CD4-positive, alpha-beta memory T cell (primary cell): ENCODE measurements around the gene PHF21A. TPM values are rescaled to one million over a fixed set of nuclear protein-coding genes. Genes with fewer than 3 reads are reported as not detected.

Experiments used
- CTCF ChIA-PET: fragments of 350-600 bp; sonication (Branson Sonifier 250); formaldehyde crosslinking; loops from one replicate; lab custom pipeline; 2021; ENCODE audit warnings: inconsistent platforms; ENCODE audit not compliant: partially characterized antibody; lab: Charles Lee
- POLR2A ChIA-PET: fragments of 350-600 bp; sonication (Branson Sonifier 250); formaldehyde crosslinking; loops from one replicate; lab custom pipeline; 2021; ENCODE audit not compliant: partially characterized antibody; lab: Charles Lee
- DNase-seq, 5 donors: peaks; one replicate each; pipeline versions ENCODE4 v3.0.0 to v3.0.0-alpha.2; 2020 to 2022; ENCODE audit warnings: mixed read lengths in 1 of 5
- H3K27ac ChIP-seq: one replicate; pipeline ENCODE4 v1.7.0; 2013; ENCODE audit warnings: low read depth, low read length
- H3K27me3 ChIP-seq: 2 replicates; pipeline ENCODE4 v1.7.0; 2013; ENCODE audit warnings: mild to moderate bottlenecking, low read length, moderate library complexity; ENCODE audit not compliant: insufficient read depth
- H3K36me3 ChIP-seq: 2 replicates; pipeline ENCODE4 v1.7.0; 2013; ENCODE audit warnings: mild to moderate bottlenecking, low read length, moderate library complexity; ENCODE audit not compliant: insufficient read depth
- H3K4me1 ChIP-seq: 2 replicates; pipeline ENCODE4 v1.7.0; 2013; ENCODE audit warnings: mild to moderate bottlenecking, low read length, moderate library complexity; ENCODE audit not compliant: insufficient read depth
- H3K4me3 ChIP-seq, 2 donors: one replicate each; pipeline ENCODE4 v1.7.0; 2013; ENCODE audit warnings: low read length in 2 of 2, mild to moderate bottlenecking in 1 of 2
- H3K9me3 ChIP-seq, 2 donors: one replicate each; pipeline ENCODE4 v1.7.0; 2013; ENCODE audit warnings: low read length in 2 of 2, control low read depth in 1 of 2; ENCODE audit not compliant: control insufficient read depth in 1 of 2
- H3K27ac Mint-ChIP-seq, 7 donors: one replicate each; pipeline ENCODE4 v1.8.0; 2020 to 2021; ENCODE audit warnings: mixed read lengths in 7 of 7, mild to moderate bottlenecking in 6 of 7, inconsistent platforms in 3 of 7, moderate library complexity in 3 of 7
- H3K27me3 Mint-ChIP-seq, 2 donors: one replicate each; pipeline ENCODE4 v1.8.0; 2020 to 2021; ENCODE audit warnings: mixed read lengths in 2 of 2
- H3K36me3 Mint-ChIP-seq, 2 donors: one replicate each; pipeline ENCODE4 v1.8.0; 2020 to 2021; ENCODE audit warnings: mixed read lengths in 2 of 2, inconsistent platforms in 1 of 2, mild to moderate bottlenecking in 1 of 2
- H3K4me1 Mint-ChIP-seq, 4 donors: one replicate each; pipeline ENCODE4 v1.8.0; 2020 to 2021; ENCODE audit warnings: mixed read lengths in 4 of 4, mild to moderate bottlenecking in 1 of 4
- H3K4me3 Mint-ChIP-seq, 8 donors: one replicate each; pipeline ENCODE4 v1.8.0; 2020 to 2021; ENCODE audit warnings: mixed read lengths in 8 of 8, mild to moderate bottlenecking in 7 of 8, moderate library complexity in 6 of 8, inconsistent platforms in 3 of 8
- H3K9me3 Mint-ChIP-seq, 8 donors: one replicate each; pipeline ENCODE4 v1.8.0; 2020 to 2021; ENCODE audit warnings: mixed read lengths in 8 of 8, mild to moderate bottlenecking in 5 of 8, inconsistent platforms in 3 of 8, moderate library complexity in 1 of 8
- intact Hi-C: fragments of 100-400 bp; cut with micrococcal nuclease; formaldehyde crosslinking; loops from one replicate; pipeline ENCODE4 v1.15.1; 2023
- polyA plus RNA-seq, 2 donors: library from polyadenylated mRNA; unstranded; fragments of 300-500 nt; fragmentation: Illumina TruSeq; gene quantifications; one replicate each; pipeline ENCODE4 v1.2.3, GENCODE V29; 2021
- total RNA-seq, 2 experiments: library from RNA; stranded (reverse); gene quantifications; one replicate each; pipeline ENCODE4 v1.2.3, GENCODE V29; 2021

The PHF21A gene
- total and polyA plus RNA-seq, 4 experiments from 2014 or later, result 3.7 to 68.4 (median 42.9) TPM

- POLR2A ChIA-PET, result interaction anchor here (0.6 to 6.2 kb wide), 5 partner anchors 9 to 108 kb away, joined by 3 to 77 read pairs (median 4); partner anchors contain the start of gene PEX16
- peaks cover 12 to 23% of the 10 kb centered on the region in 2 donors for H3K36me3 Mint-ChIP-seq
These were observed 191.0 kb downstream of the PHF21A start for GRCh38 chr11:45930031-45930794.

GRCh38 chr11:45929486-45930030 lies 191.7 kb downstream of the PHF21A start:
- peak overlapping the region; percentile 41 for H3K27ac ChIP-seq
- H3K4me3 ChIP-seq, result no peak overlapping the region
- DNase-seq, result no peak
- no peaks in the 10 kb centered on the region for H3K9me3 ChIP-seq
- Mint-ChIP-seq H3K36me3 (peaks cover 9 to 18% of the 10 kb centered on the region in 2 donors), H3K27ac (peak overlapping the region; percentile 78 to 98 (median 94)), H3K4me3 (peak overlapping the region; percentile 59 to 88 (median 79)), H3K4me1 (peaks cover 23 to 52% (median 39%) of the 10 kb centered on the region in 4 donors), H3K27me3 (no peaks in the 10 kb centered on the region), H3K9me3 (peaks cover 0 to 2% (median 0%) of the 10 kb centered on the region in 8 donors)
- H3K27me3 ChIP-seq, result no peaks in the 10 kb centered on the region
- peaks cover 42% of the 10 kb centered on the region for H3K4me1 ChIP-seq
- CTCF ChIA-PET, result interaction anchor here (1.5 to 2.8 kb wide), 2 partner anchors 35 to 77 kb away, joined by 5 to 14 read pairs; no protein-coding TSS in a partner anchor
- intact Hi-C loops, result no loop called here
- peaks cover 14% of the 10 kb centered on the region for H3K36me3 ChIP-seq
- POLR2A ChIA-PET, result interaction anchor here (1.0 to 6.2 kb wide), 3 partner anchors 8 to 29 kb away, joined by 4 to 77 read pairs (median 7); partner anchors contain the start of gene PEX16

More at GRCh38 chr11:45930031-45930794, 191.0 kb downstream of the PHF21A start:
- Histone ChIP-seq H3K27me3 (no peaks in the 10 kb centered on the region), H3K9me3 (no peaks in the 10 kb centered on the region), H3K36me3 (peaks cover 20% of the 10 kb centered on the region), H3K4me1 (peaks cover 42% of the 10 kb centered on the region), H3K4me3 (peak overlapping the region in 1 of 2 donors; percentile 1), H3K27ac (peak overlapping the region; percentile 41)
- CTCF ChIA-PET, result interaction anchor here (1.3 to 2.8 kb wide), 3 partner anchors 12 to 76 kb away, joined by 4 to 14 read pairs (median 5); partner anchors contain the start of gene PEX16
- DNase-seq, result peak; percentile 50 to 72 (median 56)
- Mint-ChIP-seq H3K4me1 (peaks cover 23 to 52% (median 38%) of the 10 kb centered on the region in 4 donors), H3K9me3 (peaks cover 0 to 2% (median 0%) of the 10 kb centered on the region in 8 donors), H3K27me3 (no peaks in the 10 kb centered on the region), H3K27ac (peak overlapping the region; percentile 78 to 98 (median 94)), H3K4me3 (peak overlapping the region; percentile 59 to 88 (median 79))
- intact Hi-C loops, result no loop called here

- CTCF ChIA-PET, result interaction anchor here (1.2 to 2.8 kb wide), 4 partner anchors 11 to 86 kb away, joined by 5 to 14 read pairs (median 6); partner anchors contain the start of gene PEX16
- no peak for DNase-seq
- H3K4me3 ChIP-seq, result no peak overlapping the region
These were observed 192.6 kb downstream of the PHF21A start for GRCh38 chr11:45928535-45929215.

GRCh38 chr11:45927684-45928413 lies 193.4 kb downstream of the PHF21A start:
- POLR2A ChIA-PET, result interaction anchor here (6.2 kb wide), 1 partner anchor 10 kb away, joined by 77 read pairs; the partner anchor contains the start of gene PEX16
- no peak overlapping the region for H3K27ac ChIP-seq
- intact Hi-C loops, result no loop called here
- no peaks in the 10 kb centered on the region for H3K9me3 ChIP-seq
- H3K36me3 Mint-ChIP-seq, result peaks cover 7 to 10% of the 10 kb centered on the region in 2 donors
- H3K36me3 ChIP-seq, result no peaks in the 10 kb centered on the region
- peaks cover 0 to 1% of the 10 kb centered on the region in 2 donors for H3K27me3 Mint-ChIP-seq
- H3K27me3 ChIP-seq, result no peaks in the 10 kb centered on the region
- H3K4me1 ChIP-seq, result peaks cover 47% of the 10 kb centered on the region
- no peak overlapping the region for H3K4me3 Mint-ChIP-seq
- peaks cover 28 to 63% (median 47%) of the 10 kb centered on the region in 4 donors for H3K4me1 Mint-ChIP-seq
- H3K9me3 Mint-ChIP-seq, result peaks cover 0 to 2% (median 0%) of the 10 kb centered on the region in 8 donors
- H3K4me3 ChIP-seq, result no peak overlapping the region
- CTCF ChIA-PET, result interaction anchor here (1.2 to 2.0 kb wide), 3 partner anchors 10 to 85 kb away, joined by 5 to 6 read pairs (median 5); partner anchors contain the start of gene PEX16
- peak overlapping the region in 5 of 7 donors; percentile 23 to 78 (median 62) for H3K27ac Mint-ChIP-seq
- DNase-seq, result no peak

More at GRCh38 chr11:45928535-45929215, 192.6 kb downstream of the PHF21A start:
- peaks cover 7 to 15% of the 10 kb centered on the region in 2 donors for H3K36me3 Mint-ChIP-seq
- H3K4me3 Mint-ChIP-seq, result peak overlapping the region in 2 of 8 donors; percentile 20 to 26
- H3K27me3 Mint-ChIP-seq, result no peaks in the 10 kb centered on the region
- Histone ChIP-seq H3K27me3 (no peaks in the 10 kb centered on the region), H3K4me1 (peaks cover 42% of the 10 kb centered on the region), H3K9me3 (no peaks in the 10 kb centered on the region), H3K36me3 (peaks cover 5% of the 10 kb centered on the region), H3K27ac (no peak overlapping the region)
- peaks cover 0 to 2% (median 0%) of the 10 kb centered on the region in 8 donors for H3K9me3 Mint-ChIP-seq
- peak overlapping the region; percentile 7 to 78 (median 62) for H3K27ac Mint-ChIP-seq
- H3K4me1 Mint-ChIP-seq, result peaks cover 26 to 58% (median 44%) of the 10 kb centered on the region in 4 donors
- intact Hi-C loops, result no loop called here
- POLR2A ChIA-PET, result interaction anchor here (6.2 kb wide), 1 partner anchor 11 kb away, joined by 77 read pairs; the partner anchor contains the start of gene PEX16

GRCh38 chr11:45927332-45927683 lies 193.9 kb downstream of the PHF21A start:
- H3K9me3 Mint-ChIP-seq, result peaks cover 0 to 2% (median 0%) of the 10 kb centered on the region in 8 donors
- H3K4me3 Mint-ChIP-seq, result no peak overlapping the region
- CTCF ChIA-PET, result interaction anchor here (2.0 kb wide), 1 partner anchor 38 kb away, joined by 6 read pairs; no protein-coding TSS in a partner anchor
- Histone ChIP-seq H3K4me1 (peaks cover 47% of the 10 kb centered on the region), H3K4me3 (no peak overlapping the region), H3K27me3 (no peaks in the 10 kb centered on the region), H3K36me3 (no peaks in the 10 kb centered on the region), H3K9me3 (no peaks in the 10 kb centered on the region), H3K27ac (no peak overlapping the region)
- H3K4me1 Mint-ChIP-seq, result peaks cover 26 to 59% (median 43%) of the 10 kb centered on the region in 4 donors
- POLR2A ChIA-PET, result interaction anchor here (6.2 kb wide), 1 partner anchor 9 kb away, joined by 77 read pairs; the partner anchor contains the start of gene PEX16
- intact Hi-C loops, result no loop called here
- H3K27ac Mint-ChIP-seq, result peak overlapping the region in 4 of 7 donors; percentile 29 to 78 (median 58)
- DNase-seq, result no peak
- peaks cover 0 to 1% of the 10 kb centered on the region in 2 donors for H3K27me3 Mint-ChIP-seq
- peaks cover 6 to 9% of the 10 kb centered on the region in 2 donors for H3K36me3 Mint-ChIP-seq
